HepG2 (cell line): Measurements from ENCODE around the gene PACRGL. TPM values are rescaled to one million over a fixed set of nuclear protein-coding genes. Genes with fewer than 3 reads are reported as not detected.

Experiments
- CCAR2 ChIP-seq: fragments of 200-400 bp; formaldehyde crosslinking; optimal IDR thresholded peaks from 2 replicates; pipeline ENCODE3; 2018; ENCODE audit warnings: low read depth, mild to moderate bottlenecking, low read length, moderate library complexity
- DPF2 ChIP-seq: sonication (generic); formaldehyde crosslinking; IDR thresholded peaks from 2 replicates; pipeline ENCODE4 v1.4.0; 2020; ENCODE audit warnings: mild to moderate bottlenecking, low read depth, missing genetic modification reagents, borderline replicate concordance
- HOXA3 ChIP-seq: sonication (generic); formaldehyde crosslinking; IDR thresholded peaks from 2 replicates; pipeline ENCODE4 v1.5.0; 2020; ENCODE audit warnings: missing genetic modification reagents
- IRX3 ChIP-seq: sonication (generic); formaldehyde crosslinking; IDR thresholded peaks from 2 replicates; pipeline ENCODE4 v1.8.1; 2023; ENCODE audit warnings: mild to moderate bottlenecking, low read depth, missing genetic modification reagents, borderline replicate concordance
- MXI1 ChIP-seq: IDR thresholded peaks from 3 replicates; pipeline ENCODE4 v1.6.1; 2012; ENCODE audit warnings: low read depth, low read length, inconsistent platforms, borderline replicate concordance
- POGZ ChIP-seq: sonication (generic); formaldehyde crosslinking; IDR thresholded peaks from 2 replicates; pipeline ENCODE4 v1.4.0; 2020; ENCODE audit warnings: mild to moderate bottlenecking, missing genetic modification reagents
- SIX1 ChIP-seq: sonication (generic); formaldehyde crosslinking; IDR thresholded peaks from 2 replicates; pipeline ENCODE4 v1.4.0; 2020; ENCODE audit warnings: missing genetic modification reagents, borderline replicate concordance
- SRSF1 ChIP-seq: fragments of 200-400 bp; formaldehyde crosslinking; optimal IDR thresholded peaks from 2 replicates; pipeline ENCODE3; 2017; ENCODE audit warnings: mild to moderate bottlenecking, low read depth, low read length, moderate library complexity
- TCF12 ChIP-seq, 2 experiments: fragments of 450-650 bp in 1 of 2; sonication (generic) in 1 of 2; formaldehyde crosslinking in 1 of 2; IDR thresholded peaks; 2 replicates each; pipeline versions ENCODE4 v1.6.1 to v1.8.0; 2017 to 2022; ENCODE audit warnings: antibody characterized with exemption in 1 of 2, mild to moderate bottlenecking in 1 of 2, missing genetic modification reagents in 1 of 2, moderate library complexity in 1 of 2
- TIGD3 ChIP-seq: sonication (generic); formaldehyde crosslinking; IDR thresholded peaks from 2 replicates; pipeline ENCODE4 v1.5.1; 2020; ENCODE audit warnings: mild to moderate bottlenecking, missing genetic modification reagents, borderline replicate concordance
- U2AF1 ChIP-seq: fragments of 200-400 bp; formaldehyde crosslinking; optimal IDR thresholded peaks from 2 replicates; pipeline ENCODE3; 2017; ENCODE audit warnings: mild to moderate bottlenecking, low read depth, low read length
- ZNF276 ChIP-seq: sonication (generic); formaldehyde crosslinking; IDR thresholded peaks from 2 replicates; pipeline ENCODE4 v1.4.0; 2020; ENCODE audit warnings: mild to moderate bottlenecking, low read depth, missing genetic modification reagents
- ZNF670 ChIP-seq: sonication (generic); formaldehyde crosslinking; IDR thresholded peaks from 2 replicates; pipeline ENCODE4 v1.8.0; 2022; ENCODE audit warnings: mild to moderate bottlenecking, missing genetic modification reagents, borderline replicate concordance
- ZNF761 ChIP-seq: sonication (generic); formaldehyde crosslinking; conservative IDR thresholded peaks from 2 replicates; pipeline ENCODE4 v1.4.0; 2020; ENCODE audit warnings: mild to moderate bottlenecking, missing genetic modification reagents
- polyA plus RNA-seq, 8 experiments: library from polyadenylated mRNA; depleted of rRNA in 3 of 8; stranded (reverse) in 7 of 8; unstranded in 1 of 8; fragments of >200 nt; fragmentation: Illumina TruSeq in 4 of 8; extraction: Trizol in 4 of 8; gene quantifications; 2 replicates each; pipeline versions ENCODE4 v1.2.1 to v1.2.3, GENCODE V29; 2011 to 2016; ENCODE audit warnings: low read depth in 4 of 8, missing spikeins in 1 of 8, mixed read lengths in 1 of 8; ENCODE audit not compliant: insufficient read depth in 1 of 8
- total RNA-seq, 5 experiments: library from RNA; depleted of rRNA; stranded (reverse); fragments of >200 nt; fragmentation: Illumina TruSeq; extraction: Trizol; gene quantifications; 2 replicates each; pipeline ENCODE4 v1.2.3, GENCODE V29; 2016; ENCODE audit warnings: low read depth in 1 of 5
- TF ChIP-seq, protein P1 (sequence below): sonication (generic); formaldehyde crosslinking; IDR thresholded peaks from 2 replicates; pipeline ENCODE4 v1.8.0; 2022; ENCODE audit warnings: mild to moderate bottlenecking, missing genetic modification reagents, moderate library complexity
- TF ChIP-seq, protein P2 (sequence below): sonication (generic); formaldehyde crosslinking; IDR thresholded peaks from 2 replicates; pipeline ENCODE4 v1.4.0; 2020; ENCODE audit warnings: missing genetic modification reagents, borderline replicate concordance
- TF ChIP-seq, protein P3 (sequence below): sonication (generic); formaldehyde crosslinking; IDR thresholded peaks from 2 replicates; pipeline ENCODE4 v1.5.0; 2020; ENCODE audit warnings: missing genetic modification reagents
- TF ChIP-seq, protein P4 (sequence below): sonication (generic); IDR thresholded peaks from 2 replicates; pipeline ENCODE4 v1.6.1; 2016; ENCODE audit warnings: low read depth, borderline replicate concordance

PACRGL gene
- total and polyA plus RNA-seq, 2 of the 13 experiments (the other 11 are each of a cell fraction or from before 2014, with no cell fraction given), result 5.8 to 15.1 TPM

GRCh38 chr4:20700007-20700761, at the start of gene PACRGL (continued):
- TF ChIP-seq TIGD3, result no peak
- TF ChIP-seq, protein P1, sequence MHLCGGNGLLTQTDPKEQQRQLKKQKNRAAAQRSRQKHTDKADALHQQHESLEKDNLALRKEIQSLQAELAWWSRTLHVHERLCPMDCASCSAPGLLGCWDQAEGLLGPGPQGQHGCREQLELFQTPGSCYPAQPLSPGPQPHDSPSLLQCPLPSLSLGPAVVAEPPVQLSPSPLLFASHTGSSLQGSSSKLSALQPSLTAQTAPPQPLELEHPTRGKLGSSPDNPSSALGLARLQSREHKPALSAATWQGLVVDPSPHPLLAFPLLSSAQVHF (CRISPR knock-in tag), result no peak
- TF ChIP-seq TCF12 (IDR thresholded peaks at IDR 0.05), result no peak
- TF ChIP-seq TCF12 (CRISPR knock-in tag; IDR thresholded peaks at IDR 0.05), result no peak
- TF ChIP-seq, protein P2, sequence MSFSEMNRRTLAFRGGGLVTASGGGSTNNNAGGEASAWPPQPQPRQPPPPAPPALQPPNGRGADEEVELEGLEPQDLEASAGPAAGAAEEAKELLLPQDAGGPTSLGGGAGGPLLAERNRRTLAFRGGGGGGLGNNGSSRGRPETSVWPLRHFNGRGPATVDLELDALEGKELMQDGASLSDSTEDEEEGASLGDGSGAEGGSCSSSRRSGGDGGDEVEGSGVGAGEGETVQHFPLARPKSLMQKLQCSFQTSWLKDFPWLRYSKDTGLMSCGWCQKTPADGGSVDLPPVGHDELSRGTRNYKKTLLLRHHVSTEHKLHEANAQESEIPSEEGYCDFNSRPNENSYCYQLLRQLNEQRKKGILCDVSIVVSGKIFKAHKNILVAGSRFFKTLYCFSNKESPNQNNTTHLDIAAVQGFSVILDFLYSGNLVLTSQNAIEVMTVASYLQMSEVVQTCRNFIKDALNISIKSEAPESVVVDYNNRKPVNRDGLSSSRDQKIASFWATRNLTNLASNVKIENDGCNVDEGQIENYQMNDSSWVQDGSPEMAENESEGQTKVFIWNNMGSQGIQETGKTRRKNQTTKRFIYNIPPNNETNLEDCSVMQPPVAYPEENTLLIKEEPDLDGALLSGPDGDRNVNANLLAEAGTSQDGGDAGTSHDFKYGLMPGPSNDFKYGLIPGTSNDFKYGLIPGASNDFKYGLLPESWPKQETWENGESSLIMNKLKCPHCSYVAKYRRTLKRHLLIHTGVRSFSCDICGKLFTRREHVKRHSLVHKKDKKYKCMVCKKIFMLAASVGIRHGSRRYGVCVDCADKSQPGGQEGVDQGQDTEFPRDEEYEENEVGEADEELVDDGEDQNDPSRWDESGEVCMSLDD (CRISPR knock-in tag), result peak; percentile 53; the same call in 1 of the 2 replicates
- no peak for TF ChIP-seq IRX3 (CRISPR knock-in tag)
- no peak for TF ChIP-seq U2AF1
- TF ChIP-seq DPF2 (CRISPR knock-in tag), result no peak
- TF ChIP-seq POGZ (CRISPR knock-in tag), result peak; percentile 79
- TF ChIP-seq SIX1 (CRISPR knock-in tag), result no peak
- TF ChIP-seq, protein P3, sequence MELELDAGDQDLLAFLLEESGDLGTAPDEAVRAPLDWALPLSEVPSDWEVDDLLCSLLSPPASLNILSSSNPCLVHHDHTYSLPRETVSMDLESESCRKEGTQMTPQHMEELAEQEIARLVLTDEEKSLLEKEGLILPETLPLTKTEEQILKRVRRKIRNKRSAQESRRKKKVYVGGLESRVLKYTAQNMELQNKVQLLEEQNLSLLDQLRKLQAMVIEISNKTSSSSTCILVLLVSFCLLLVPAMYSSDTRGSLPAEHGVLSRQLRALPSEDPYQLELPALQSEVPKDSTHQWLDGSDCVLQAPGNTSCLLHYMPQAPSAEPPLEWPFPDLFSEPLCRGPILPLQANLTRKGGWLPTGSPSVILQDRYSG (CRISPR knock-in tag), result no peak
- peak; percentile 95; the same call in 2 of the 3 replicates for TF ChIP-seq MXI1
- TF ChIP-seq ZNF761 (CRISPR knock-in tag), result 0 out of 2 replicates have a peak, but pooled peaks have one; percentile 69
- TF ChIP-seq ZNF276, result no peak
- TF ChIP-seq, protein P4, sequence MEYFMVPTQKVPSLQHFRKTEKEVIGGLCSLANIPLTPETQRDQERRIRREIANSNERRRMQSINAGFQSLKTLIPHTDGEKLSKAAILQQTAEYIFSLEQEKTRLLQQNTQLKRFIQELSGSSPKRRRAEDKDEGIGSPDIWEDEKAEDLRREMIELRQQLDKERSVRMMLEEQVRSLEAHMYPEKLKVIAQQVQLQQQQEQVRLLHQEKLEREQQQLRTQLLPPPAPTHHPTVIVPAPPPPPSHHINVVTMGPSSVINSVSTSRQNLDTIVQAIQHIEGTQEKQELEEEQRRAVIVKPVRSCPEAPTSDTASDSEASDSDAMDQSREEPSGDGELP, result 0 out of 2 replicates have a peak, but pooled peaks have one; percentile 8
- TF ChIP-seq HOXA3 (CRISPR knock-in tag), result peak; percentile 83; the same call in 1 of the 2 replicates
- 0 out of 2 replicates have a peak, but pooled peaks have one; percentile 48 for TF ChIP-seq ZNF670
- no peak for TF ChIP-seq SRSF1
- no peak for TF ChIP-seq CCAR2
